RPMI7951 (cell line): Measurements from ENCODE around the gene HMCN2. TPM values are rescaled to one million over a fixed set of nuclear protein-coding genes. Genes with fewer than 3 reads are reported as not detected.

Experiments
- total RNA-seq: library from RNA; depleted of rRNA; stranded (reverse); fragments of >200 nt; shearing (Covaris generic); gene quantifications from 2 replicates; pipeline ENCODE4 v1.2.3, GENCODE V29; 2014; rRNA removed

Gene HMCN2
- total RNA-seq, 1 experiment from 2014 or later: under 0.01 TPM

Other genes starting within 250 kb of the HMCN2 start
- 12.7 and 20.1 TPM in 2 replicates for gene FNBP1, start 222.6 kb upstream of the HMCN2 start, total RNA-seq
- gene GPR107, start 211.9 kb upstream of the HMCN2 start, total RNA-seq: 11.3 and 16.0 TPM in 2 replicates
- 23.2 and 26.4 TPM in 2 replicates for gene NCS1, start 93.4 kb upstream of the HMCN2 start, total RNA-seq
- 247 and 249 TPM in 2 replicates for gene ASS1, start 179.2 kb downstream of the HMCN2 start, total RNA-seq